Endodermal cell (in vitro differentiated cells): ENCODE measurements around the gene NFIA. TPM values are rescaled to one million over a fixed set of nuclear protein-coding genes. Genes with fewer than 3 reads are reported as not detected.

Experiments
- DNase-seq: peaks from one replicate; pipeline ENCODE4 v3.0.0-alpha.2; 2017
- H3K27ac ChIP-seq: 2 replicates; pipeline ENCODE4 v1.5.1; 2013; ENCODE audit warnings: mild to moderate bottlenecking, low read depth, low read length, moderate library complexity
- H3K27me3 ChIP-seq: 2 replicates; pipeline ENCODE4 v1.6.1; 2013; ENCODE audit warnings: mild to moderate bottlenecking, low read length, moderate library complexity; ENCODE audit not compliant: insufficient read depth, control insufficient read depth, poor library complexity, severe bottlenecking
- H3K36me3 ChIP-seq: 2 replicates; pipeline ENCODE4 v1.7.0; 2013; ENCODE audit warnings: mild to moderate bottlenecking, low read length, moderate library complexity; ENCODE audit not compliant: control insufficient read depth, insufficient read depth
- H3K4me1 ChIP-seq: one replicate; pipeline ENCODE4 v1.7.0; 2013; ENCODE audit warnings: low read length; ENCODE audit not compliant: control insufficient read depth, insufficient read depth
- H3K4me3 ChIP-seq: 2 replicates; pipeline ENCODE4 v1.5.1; 2013; ENCODE audit warnings: mild to moderate bottlenecking, low read length, moderate library complexity
- H3K9ac ChIP-seq: 2 replicates; pipeline ENCODE4 v1.6.1; 2013; ENCODE audit warnings: mild to moderate bottlenecking, low read length, moderate library complexity; ENCODE audit not compliant: poor library complexity, severe bottlenecking; ENCODE audit errors: extremely low read depth
- H3K9me3 ChIP-seq: 2 replicates; pipeline ENCODE4 v1.6.1; 2013; ENCODE audit warnings: mild to moderate bottlenecking, low read length, moderate library complexity; ENCODE audit not compliant: control insufficient read depth
- H3K27ac Mint-ChIP-seq: 2 replicates; pipeline ENCODE4 v1.8.0; 2020; ENCODE audit warnings: mixed read lengths
- H3K27me3 Mint-ChIP-seq: 2 replicates; pipeline ENCODE4 v1.8.0; 2021; ENCODE audit warnings: mild to moderate bottlenecking, mixed read lengths; ENCODE audit not compliant: insufficient read depth
- H3K36me3 Mint-ChIP-seq: 2 replicates; pipeline ENCODE4 v1.8.0; 2020; ENCODE audit warnings: low read depth, mixed read lengths
- H3K4me1 Mint-ChIP-seq: 2 replicates; pipeline ENCODE4 v1.8.0; 2020; ENCODE audit warnings: mixed read lengths
- H3K4me3 Mint-ChIP-seq: 2 replicates; pipeline ENCODE4 v1.8.0; 2020; ENCODE audit warnings: mild to moderate bottlenecking, moderate library complexity, mixed read lengths
- H3K9me3 Mint-ChIP-seq: 2 replicates; pipeline ENCODE4 v1.8.0; 2020; ENCODE audit warnings: mild to moderate bottlenecking, mixed read lengths
- CTCF ChIP-seq: fragments of 200-600 bp; sonication (generic); conservative IDR thresholded peaks from 2 replicates; pipeline ENCODE4 v1.5.0; 2021; ENCODE audit warnings: antibody characterized with exemption, mild to moderate bottlenecking
- WGBS, 2 experiments: methylation state at CpG; one replicate each; pipeline versions ENCODE4 v1.1.5 to v1.1.7; 2013; ENCODE audit warnings: missing lambda C conversion rate in 2 of 2, mixed read lengths in 1 of 2; ENCODE audit not compliant: insufficient coverage in 1 of 2, insufficient read length in 1 of 2; 5-methylcytosine and 5-hydroxymethylcytosine counted together
- total RNA-seq, 2 donors: library from RNA; stranded (reverse); fragmentation: NEBNext Ultra II Directional in 1 of 2; extraction: Animal tissue kit (Norgen Biotek cat#: 25700) in 1 of 2; gene quantifications; 2 replicates in 1 of 2; 3 replicates in 1 of 2; pipeline ENCODE4 v1.2.1, GENCODE V29; 2021

The NFIA gene
- total RNA-seq, 2 donors from 2014 or later, result 2.3 to 3.8 TPM

DNA sequence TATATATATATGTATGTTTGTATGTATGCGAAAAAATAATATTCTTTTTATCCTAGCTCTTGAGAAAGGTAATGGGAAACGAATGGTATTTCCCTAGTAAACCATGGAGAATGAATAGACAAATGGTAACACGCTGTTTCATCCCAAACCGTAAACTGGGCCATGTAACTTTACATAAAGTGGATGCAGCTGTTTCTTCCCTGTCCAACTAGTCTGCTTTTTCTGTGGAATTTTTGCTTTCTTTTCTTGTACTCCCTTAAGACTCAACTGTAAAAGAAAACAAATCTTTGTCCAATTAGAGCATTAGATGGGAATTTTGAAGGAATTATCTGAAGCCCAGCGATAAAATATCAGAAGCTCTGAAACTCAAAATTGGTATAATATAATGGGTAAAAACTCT, 198.1 kb downstream of the NFIA start:
- Histone ChIP-seq H3K4me3 (no peak overlapping the region), H3K27me3 (no peaks in the 10 kb centered on the region), H3K4me1 (peaks cover 5% of the 10 kb centered on the region), H3K9me3 (no peaks in the 10 kb centered on the region), H3K9ac (no peak overlapping the region), H3K36me3 (no peaks in the 10 kb centered on the region), H3K27ac (no peak overlapping the region)
- Mint-ChIP-seq H3K27ac (no peak overlapping the region), H3K4me3 (no peak overlapping the region), H3K36me3 (no peaks in the 10 kb centered on the region), H3K9me3 (no peaks in the 10 kb centered on the region), H3K27me3 (no peaks in the 10 kb centered on the region), H3K4me1 (peaks cover 27% of the 10 kb centered on the region)
- TF ChIP-seq CTCF, result no peak
- DNase-seq, result no peak
- WGBS, 2 experiments, result 89 to 100% methylated on average over 4 to 5 of the region's 5 CpGs

DNA sequence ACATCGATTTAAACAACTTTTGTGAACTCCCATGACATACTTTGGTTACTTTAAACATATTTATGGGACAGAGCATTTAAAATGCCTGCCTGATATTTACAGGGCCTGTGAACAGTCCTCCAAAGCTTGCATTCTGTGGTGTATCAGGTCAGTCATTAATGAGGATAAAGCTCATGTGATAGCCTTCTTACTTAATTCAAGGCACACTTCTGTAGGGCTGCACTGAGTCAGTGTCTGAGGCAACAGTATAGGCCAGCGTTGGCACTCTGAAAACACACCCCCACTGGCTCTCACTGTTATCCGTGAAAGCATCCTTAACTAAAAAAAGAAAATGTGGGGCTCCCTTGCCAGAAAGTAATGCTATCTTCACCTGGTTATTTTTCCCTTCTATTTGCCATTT, 200.0 kb downstream of the NFIA start:
- H3K9me3 Mint-ChIP-seq, result no peaks in the 10 kb centered on the region
- no peak overlapping the region for H3K27ac Mint-ChIP-seq
- 48 to 86% methylated on average over 3 of the region's 3 CpGs for WGBS, 2 experiments

GRCh38 chr1:61284248-61284854, 202.0 kb downstream of the NFIA start:
- no peaks in the 10 kb centered on the region for H3K36me3 Mint-ChIP-seq
- no peaks in the 10 kb centered on the region for H3K27me3 ChIP-seq
- no peak for TF ChIP-seq CTCF
- H3K4me1 Mint-ChIP-seq, result peaks cover 24% of the 10 kb centered on the region
- H3K9me3 ChIP-seq, result no peaks in the 10 kb centered on the region
- peak overlapping the region; percentile 61 for H3K27ac ChIP-seq
- no peak overlapping the region for H3K4me3 ChIP-seq
- no peaks in the 10 kb centered on the region for H3K27me3 Mint-ChIP-seq
- H3K9ac ChIP-seq, result no peak overlapping the region
- H3K27ac Mint-ChIP-seq, result no peak overlapping the region
- no peaks in the 10 kb centered on the region for H3K9me3 Mint-ChIP-seq
- H3K36me3 ChIP-seq, result no peaks in the 10 kb centered on the region
- DNase-seq, result no peak
- no peak overlapping the region for H3K4me3 Mint-ChIP-seq
- WGBS, 2 experiments, result 46% methylated on average over 3 of the region's 3 CpGs; no CpG with 5 or more reads in 1 of the 2 experiments
- H3K4me1 ChIP-seq, result peaks cover 5% of the 10 kb centered on the region

More for the DNA sequence above, 200.0 kb downstream of the NFIA start:
- no peak overlapping the region for H3K9ac ChIP-seq
- no peaks in the 10 kb centered on the region for H3K27me3 ChIP-seq
- H3K9me3 ChIP-seq, result no peaks in the 10 kb centered on the region
- no peaks in the 10 kb centered on the region for H3K36me3 ChIP-seq
- peaks cover 5% of the 10 kb centered on the region for H3K4me1 ChIP-seq
- H3K36me3 Mint-ChIP-seq, result no peaks in the 10 kb centered on the region
- TF ChIP-seq CTCF, result no peak
- DNase-seq, result no peak
- no peak overlapping the region for H3K27ac ChIP-seq
- H3K27me3 Mint-ChIP-seq, result no peaks in the 10 kb centered on the region
- H3K4me1 Mint-ChIP-seq, result peaks cover 27% of the 10 kb centered on the region
- no peak overlapping the region for H3K4me3 Mint-ChIP-seq
- no peak overlapping the region for H3K4me3 ChIP-seq
